GM21515 (cell line): ENCODE measurements around the gene ATP2B1.
"Not testable (repeated sequence)": the region's sequence is repeated elsewhere in the genome, so short reads cannot be mapped to it uniquely, and the experiment has no call there.

Source experiments
- ATAC-seq: cut with Tn5 transposase; IDR thresholded peaks from one replicate; pipeline ENCODE4 v1.9.1; 2021; ENCODE audit not compliant: unreplicated experiment

ATP2B1 gene

DNA sequence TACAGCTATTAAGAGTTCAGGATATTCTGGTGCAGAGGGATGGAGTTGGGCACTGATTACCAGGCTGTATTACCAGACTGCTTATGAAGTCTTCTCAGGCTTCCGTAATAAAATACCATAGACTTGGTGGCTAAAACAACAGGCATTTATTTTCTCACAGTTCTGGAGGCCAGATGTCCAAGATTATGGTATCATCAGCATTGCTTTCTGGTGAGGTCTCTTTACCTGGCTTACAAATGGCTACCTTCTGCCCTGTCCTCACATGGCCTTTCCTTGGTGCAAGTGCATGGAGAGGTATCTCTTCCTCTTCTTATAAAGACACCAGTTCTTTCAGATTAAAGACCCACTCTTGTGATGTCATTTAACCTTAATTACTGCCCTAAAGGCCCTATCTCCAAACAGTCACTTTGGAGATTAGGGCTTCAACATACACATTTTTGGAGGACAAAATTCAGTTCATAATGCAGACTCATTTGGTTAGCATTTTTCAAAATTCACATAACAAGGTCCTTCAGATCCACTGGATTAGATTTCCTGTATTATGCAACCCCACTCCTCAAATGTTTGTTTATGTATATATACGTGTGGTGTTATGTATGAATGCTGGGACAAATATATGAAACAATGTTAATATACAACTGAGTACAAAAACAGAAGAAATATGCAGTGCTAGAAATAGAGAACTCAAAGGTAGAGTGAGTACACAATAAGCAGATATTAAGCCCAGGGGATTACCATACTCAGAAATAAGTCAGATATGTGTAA is 9.3 kb upstream of the ATP2B1 start:
- ATAC-seq: no peak

DNA sequence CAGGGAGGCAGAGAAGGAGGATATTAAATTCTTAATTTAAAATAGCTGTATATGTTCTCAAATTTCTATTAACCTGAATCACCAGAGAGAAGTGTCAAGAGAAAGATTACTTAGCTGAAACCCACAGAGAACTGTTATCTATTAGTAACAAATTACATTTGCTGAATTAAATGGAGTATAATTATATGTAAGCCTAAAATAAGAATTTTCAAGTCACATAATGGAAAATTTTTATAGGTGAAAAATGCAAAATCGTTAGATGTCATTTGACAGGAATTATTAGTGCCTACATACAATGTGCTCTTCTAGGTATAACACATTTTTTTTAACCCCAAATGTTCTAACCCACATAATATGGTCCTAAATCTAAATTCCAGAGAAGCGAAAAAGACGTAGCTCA is 4.1 kb upstream of the ATP2B1 start:
- ATAC-seq: no peak

DNA sequence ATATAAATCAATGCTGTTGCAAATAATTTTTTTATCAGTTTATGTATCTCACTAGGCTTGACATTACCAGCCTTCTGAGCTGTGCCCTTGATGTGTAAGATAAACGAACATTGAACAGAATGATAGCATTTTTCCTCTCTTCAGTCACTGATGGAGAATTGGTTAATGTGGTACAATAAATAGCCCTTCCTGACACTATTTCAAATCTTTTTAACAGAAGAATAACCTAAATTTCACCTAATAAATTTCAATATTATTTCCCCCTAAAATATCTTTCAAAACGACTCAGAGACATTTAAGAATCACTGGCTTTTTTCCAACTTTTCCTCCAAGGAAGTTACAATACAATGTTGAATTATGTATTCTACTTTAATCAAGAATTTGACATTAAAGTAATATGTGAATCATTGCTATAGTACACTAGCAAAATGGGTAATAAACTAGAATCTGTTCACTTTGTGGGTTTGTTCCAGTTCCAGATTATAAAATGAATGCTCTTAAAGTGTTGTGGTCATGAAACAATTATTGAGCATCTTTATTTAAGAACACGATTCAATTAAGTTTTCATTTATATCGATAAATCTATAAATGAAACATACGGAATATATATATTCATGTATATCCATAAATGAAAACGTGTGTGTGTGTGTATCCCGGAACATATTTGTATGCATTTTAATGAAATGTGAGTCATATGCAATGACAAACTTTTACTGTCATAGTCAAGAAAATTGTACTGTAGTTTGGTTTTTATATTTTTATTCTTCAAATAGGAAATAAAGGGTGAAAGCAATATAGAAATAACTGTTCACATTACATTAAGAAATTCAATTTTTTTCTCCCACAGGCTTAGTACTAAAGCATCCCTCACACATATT is 2.5 kb upstream of the ATP2B1 start:
- ATAC-seq: no peak

DNA sequence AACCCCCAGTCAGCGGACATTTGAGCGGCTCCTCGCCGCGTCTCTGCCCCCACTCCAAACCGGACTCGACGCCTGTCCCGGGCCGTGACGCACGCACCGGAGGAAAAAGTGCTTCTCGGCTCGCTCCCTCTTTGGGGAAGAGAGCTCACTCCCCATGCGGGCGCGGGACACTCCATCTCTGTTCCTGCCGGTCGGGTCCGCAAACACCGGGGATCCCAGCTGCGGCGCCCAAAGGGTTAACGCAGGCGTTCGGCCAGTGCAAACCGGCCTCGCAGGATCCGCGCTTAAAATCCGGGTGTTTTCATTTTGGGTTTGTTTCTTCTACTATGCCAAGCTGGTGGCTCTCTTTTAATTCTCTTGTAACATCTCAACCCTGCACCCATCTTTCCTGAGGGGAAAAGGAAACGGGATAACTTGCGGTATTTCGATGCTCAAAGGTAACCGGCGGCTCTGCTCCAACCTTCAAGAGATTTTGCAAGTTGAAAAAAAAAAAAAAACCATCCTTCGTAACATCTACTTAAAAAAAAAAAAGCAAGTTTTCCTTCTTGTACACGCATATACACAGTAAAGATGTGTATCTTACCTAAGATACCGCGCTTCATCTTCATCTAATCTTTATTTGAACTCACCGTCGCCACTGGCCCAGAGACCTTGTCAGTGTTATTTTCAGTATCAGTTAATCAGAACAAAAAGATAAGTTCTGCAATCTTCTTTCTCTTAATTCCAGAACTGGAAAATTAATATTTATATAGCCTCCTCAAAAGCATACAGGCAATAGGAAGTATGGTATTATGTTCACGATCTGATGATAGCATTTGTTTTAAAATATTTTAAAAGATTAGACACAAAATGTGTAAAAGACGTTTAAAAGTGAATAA is 1.6 kb upstream of the ATP2B1 start:
- peak; percentile 1 for ATAC-seq

DNA sequence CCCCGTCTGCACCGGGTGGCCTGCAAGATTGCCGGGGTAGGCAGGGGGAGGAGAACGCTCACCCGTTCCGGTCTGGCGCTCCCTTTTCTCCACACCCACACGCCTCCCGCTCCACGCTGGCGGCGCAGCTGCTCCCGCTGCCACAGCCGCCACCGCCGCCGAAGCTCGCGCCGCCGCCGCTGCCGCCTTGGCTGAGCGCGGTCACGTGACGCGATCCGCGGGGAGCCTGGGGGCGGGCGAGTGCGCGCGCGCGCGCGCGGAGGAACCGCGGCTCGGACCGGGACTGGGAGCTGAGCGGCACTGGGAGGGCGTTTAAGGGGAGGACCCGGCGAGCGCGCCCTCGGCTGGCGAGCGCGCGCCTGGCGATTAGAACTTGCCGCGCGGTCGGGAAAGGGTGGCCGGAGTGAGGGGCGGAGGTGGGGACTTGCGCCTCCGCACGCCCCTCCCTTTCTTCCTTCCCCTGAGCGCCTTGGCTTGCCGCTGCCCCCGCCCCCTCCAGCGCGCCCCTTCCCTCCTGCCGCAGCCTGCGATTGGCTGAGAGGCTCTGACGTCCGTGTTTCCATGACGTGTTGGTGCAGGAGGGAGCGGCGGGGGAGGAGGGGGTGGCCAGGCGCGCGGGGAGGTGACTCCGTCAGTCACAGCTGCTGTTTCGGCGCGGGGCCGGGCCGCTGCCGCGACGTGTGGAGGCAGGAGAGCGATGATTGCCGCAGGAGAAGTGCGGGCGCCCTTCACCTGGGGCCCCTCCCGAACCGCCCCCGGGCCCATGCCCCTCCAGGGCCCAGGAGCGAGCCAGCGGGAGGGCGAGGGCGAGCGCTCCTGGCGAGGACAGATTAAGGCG is 738 bp upstream of the ATP2B1 start:
- ATAC-seq: peak; percentile 70

DNA sequence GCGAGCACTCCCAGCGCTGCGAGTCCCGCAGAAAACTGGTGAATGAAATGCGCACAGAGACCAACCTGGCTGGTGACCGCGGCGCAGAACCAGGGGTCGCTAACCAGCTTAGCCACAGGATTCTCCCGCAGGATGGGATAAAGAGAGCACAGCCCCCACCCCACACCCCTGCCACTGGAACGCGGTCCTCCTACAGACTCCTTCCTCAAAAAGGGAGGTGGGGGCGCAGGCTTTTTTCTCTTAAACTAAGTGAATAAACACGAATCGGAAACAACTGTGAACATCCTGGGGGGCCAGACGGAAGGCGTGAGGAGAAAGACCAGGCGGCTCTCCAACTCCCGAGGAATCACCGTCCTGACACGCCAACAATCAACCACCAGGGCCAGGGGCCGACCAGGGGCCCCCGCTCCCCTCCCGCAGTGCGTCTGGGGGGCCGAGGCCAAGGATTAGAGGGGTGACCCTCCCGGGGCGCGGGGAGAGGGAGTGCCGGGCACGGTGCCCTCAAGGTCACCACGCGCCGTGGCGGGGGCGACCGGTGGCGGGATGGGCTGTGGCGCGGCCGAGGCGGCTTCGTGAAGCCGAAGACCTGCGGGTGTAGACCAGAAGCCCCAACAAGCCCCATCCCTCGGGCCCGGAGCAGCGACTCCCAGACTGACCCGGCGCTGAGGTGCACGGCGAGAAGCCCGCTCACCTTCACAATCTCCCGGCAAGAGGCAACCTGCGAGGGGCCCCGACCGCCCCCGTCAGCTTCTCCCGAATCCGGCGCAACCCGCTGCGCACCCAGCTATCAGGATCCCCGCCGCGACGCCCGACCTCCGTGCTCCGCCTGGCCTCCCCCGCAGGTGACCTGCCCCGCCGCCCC is 704 bp downstream of the ATP2B1 start:
- ATAC-seq: peak; percentile 1

DNA sequence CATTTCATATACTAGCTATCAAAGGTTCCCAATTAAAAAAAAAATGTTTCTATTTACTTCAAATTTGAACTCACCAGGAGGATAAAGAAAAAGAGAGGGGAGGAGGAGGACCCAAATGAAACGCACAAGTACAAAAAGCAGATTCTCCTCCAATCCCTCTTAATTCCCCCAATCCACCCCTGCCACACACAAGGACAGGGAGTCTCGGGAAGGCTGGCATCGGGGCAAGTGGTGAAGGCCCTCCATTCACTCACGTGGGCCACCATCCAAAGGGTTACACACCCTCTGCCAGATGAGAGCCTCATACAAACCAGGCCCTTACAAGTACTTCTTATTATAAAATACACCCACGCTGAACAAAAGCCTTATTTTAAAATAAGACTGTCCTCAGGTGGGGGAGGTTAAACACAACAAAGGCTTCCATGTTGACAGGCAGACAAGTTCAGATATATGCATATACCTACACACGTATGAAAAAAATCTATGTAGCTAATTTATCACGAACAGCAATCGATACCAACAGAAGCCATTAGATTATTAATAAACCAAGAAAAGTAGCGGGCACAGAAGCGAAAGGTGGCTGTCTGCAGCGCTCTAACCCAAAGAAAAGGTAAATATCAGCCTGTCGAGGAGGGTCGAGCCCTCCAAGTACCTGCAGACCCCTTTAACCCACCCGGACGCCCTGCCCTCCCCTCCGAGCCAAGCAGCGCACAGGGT is 1.5 kb downstream of the ATP2B1 start:
- no peak for ATAC-seq

DNA sequence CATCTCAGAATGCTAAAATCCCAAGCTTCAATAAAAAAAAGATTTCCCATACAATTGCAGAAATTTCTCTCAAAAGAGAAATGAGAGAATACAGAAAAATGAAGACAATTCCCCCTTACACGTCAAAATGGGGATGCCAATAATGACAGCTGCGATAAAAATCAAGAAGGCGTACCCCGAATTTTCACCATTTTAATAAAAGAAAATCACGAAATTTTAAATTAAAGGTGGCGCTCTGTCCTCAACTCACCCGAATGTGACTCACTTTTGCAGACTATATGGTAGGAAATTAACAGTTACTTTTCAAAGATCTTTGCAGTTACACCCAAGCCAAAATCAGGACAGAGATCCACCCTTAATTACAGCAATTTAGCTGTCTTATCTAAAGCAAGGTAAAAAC is 2.1 kb downstream of the ATP2B1 start:
- ATAC-seq: no peak

DNA sequence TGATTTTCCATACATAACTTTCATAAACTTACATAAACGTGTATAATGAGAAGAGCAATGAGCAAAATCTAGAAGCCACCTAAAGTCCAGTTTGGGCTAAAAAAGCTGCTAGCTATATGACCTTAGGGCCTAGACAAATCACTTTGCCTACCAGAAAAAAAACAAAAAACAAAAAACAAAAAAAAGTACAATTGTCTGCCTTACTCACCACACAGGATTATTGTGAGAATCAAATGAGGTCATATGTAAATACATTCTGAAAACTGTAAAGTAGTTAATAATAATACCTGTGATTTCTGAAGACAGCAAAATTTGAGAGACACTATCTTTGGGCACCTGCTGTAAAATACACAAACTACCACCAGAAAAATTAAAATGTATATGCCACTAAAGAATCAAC is 4.2 kb downstream of the ATP2B1 start:
- ATAC-seq: no peak

DNA sequence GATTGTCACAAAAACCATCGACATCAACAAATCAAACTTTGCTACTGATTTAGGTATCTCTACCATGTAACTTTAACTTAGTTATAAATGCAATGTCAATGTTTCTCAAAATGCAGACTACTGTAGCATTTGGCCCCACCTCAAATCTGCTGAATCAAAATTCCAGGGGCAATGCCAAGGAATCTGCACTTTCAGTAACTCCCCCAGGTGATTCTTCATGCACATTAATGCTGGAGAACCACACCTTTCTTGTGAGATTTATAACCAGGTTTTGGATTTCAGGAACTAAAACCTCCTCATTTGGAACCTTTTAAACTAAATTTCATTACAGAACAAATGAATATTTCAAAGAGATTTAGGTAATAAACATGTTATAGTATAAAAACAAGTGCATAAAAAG is 4.9 kb downstream of the ATP2B1 start:
- ATAC-seq: no peak

DNA sequence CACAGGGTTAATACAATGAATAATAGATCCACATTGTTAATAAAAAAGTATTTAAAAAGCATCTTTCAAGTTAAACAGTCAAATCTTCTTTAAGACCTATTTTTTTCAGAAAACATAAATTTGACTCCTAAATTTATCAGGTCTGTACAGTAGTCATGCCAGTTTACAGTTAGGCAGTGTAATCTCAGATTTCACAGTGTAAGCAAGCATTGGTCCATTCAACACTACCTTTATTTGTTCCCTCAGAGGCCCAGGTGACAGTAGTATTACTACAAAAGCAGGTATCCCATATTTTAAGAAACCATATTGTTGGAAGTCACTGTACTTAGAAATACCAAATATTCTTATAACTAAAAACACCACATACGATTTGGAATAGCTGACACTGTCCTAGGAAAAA is 6.1 kb downstream of the ATP2B1 start:
- no peak for ATAC-seq

DNA sequence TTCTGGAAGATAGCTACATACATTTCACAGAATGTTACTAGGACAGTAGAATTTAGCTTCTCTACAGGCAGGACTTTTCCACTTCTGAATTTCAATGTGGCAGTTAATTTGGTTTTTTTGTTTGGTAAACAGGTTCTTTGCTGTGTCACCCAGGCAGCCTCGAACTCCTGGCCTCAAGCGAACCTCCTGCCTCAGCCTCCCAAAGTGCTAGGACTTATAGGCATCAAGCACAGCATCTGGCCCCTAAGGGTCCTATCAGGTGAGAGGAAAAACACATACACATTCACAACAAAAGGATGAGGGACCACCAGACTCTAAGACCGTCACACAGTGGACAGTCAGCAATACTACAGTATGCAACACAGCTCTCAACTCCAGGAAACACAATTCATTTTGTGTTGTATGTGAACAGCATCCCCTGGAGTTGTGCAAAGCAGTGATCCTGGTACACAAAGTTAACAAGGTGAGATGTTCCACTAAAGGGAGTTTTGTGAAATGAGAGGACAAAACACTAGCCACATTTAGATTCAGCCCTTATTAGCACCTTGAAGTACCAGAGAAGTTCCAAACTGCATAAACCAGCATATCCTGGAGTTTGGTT is 6.9 kb downstream of the ATP2B1 start:
- ATAC-seq: no peak

DNA sequence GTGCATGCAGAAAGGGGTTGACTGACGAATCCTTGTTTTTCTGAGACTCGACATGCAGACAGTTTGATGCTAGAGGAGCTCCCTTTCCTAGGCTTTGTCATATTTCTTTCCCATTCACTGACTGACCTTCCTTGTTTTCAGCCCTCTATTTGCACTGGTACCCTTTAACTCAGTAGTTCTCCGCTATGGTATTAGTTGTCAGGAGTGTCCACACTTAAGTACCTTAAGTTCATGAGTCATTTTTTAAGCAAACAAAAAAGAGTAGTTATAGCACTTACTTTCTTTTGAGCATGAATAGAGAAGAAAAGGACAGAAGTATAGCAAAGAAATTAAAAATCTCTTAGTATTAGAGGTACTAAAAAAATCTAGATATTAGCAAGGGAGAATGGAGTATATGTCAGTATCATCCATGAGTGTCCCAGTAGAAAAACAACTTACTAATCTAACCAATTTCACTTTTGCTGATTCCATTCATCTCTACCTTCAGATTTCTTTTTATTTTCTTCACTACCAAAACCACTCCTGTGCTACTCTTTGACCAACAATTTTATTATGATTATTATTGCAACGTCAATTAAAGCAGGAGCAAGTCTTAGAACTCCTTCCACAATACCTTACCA is 8.3 kb downstream of the ATP2B1 start:
- no peak for ATAC-seq

DNA sequence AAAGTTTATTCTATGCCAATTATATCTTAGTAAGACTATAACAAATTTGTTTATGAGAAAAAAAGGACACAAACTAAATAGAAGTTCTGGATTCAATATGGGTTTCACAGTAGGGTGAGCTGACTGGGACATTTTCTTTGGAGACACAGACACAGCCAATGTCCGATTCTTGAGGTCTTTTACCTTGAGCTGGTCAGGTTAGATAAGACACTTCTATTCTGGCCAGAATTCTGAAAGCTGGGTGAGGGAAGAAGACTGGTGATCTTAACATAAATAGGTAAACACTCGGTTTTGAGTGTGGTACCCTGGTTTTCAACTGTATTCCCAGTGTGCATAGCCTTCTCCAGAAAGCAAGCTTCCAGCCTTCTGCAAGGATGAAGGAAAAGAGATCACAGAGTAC is 10.0 kb downstream of the ATP2B1 start:
- ATAC-seq: no peak

DNA sequence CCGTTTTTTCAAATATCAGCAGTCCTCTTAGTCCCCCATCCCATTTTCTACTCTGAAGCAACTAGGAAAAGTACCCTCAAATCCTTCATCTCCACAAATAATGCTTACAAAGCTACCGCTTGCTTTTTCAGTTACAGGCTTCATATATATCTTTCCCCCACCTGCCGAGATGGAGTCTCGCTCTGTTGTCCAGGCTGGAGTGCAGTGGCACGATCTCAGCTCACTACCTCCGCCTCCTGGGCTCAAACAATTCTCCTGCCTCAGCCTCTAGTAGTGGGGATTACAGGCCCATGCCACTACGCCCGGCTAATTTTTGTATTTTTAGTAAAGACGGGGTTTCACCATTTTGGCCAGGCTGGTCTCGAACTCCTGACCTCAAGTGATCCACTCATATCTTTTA is 10.9 kb downstream of the ATP2B1 start:
- not testable (repeated sequence) for ATAC-seq

DNA sequence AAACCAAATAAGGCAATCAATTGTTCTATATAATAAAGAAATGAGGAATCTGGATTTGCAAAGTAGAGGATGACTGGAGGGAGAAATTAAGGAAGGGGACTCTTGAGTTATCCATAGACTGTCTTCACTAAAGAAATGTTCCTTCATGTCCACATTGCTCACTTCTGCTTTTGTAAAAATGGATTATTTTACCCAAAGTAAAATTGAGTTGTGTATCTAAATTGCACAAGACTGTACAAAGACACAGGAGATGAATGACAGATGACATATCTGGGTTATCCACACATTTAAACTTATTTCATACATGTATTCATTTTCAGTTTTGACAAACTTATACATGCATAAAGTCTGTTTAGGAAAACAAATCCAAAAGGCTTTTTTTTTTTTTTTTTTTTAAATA is 11.3 kb downstream of the ATP2B1 start:
- ATAC-seq: no peak

DNA sequence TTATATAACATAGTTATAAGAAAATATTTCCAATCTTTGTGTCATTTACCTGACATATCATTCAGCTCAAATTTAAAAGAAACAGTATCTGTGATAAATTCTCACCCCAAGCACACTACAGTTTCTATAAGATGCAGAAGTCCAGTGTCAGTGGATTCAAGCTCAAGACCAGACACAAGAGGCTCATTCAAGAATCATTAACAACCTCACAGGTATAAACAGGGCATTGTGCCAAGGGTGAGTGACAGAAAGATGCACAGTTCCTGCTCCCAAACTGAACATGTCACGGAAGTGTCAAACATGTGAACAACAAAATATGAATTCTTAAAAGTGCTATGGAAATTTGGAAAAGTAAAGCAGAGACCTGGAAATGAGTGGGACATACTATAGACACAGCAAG is 12.8 kb downstream of the ATP2B1 start:
- ATAC-seq: no peak

DNA sequence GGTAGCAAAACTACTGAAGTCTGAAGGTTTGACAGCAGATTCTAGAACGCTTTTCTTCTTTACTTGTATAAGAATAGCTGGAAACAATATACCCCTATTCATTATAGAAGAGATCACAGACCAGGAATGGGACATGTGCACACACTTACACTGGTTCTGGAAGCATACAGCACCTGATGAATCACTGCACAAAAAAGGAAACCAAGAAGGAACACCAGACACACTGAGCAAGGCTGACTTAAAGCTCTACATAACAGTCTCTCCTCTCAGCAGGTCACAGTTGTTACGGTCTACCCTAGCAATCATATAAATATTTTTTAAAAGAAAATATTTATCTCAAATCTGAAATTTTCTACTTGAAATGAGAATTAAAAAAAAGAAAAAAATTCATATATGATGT is 13.5 kb downstream of the ATP2B1 start:
- ATAC-seq: no peak
